ENCODE results near the gene CLEC12A. TPM values are rescaled to one million over a fixed set of nuclear protein-coding genes. Genes with fewer than 3 reads are reported as not detected.

The CLEC12A gene
- total and polyA plus RNA-seq, 2 donors from 2014 or later = 1.3 to 4.8 TPM

GRCh38 chr12:9999016-9999415 lies 27.8 kb downstream of the CLEC12A start, which contains the start of gene CLEC1B:
TSS of gene CLEC1B (minus strand) at chr12:9999121. CDS start at chr12:9999100, 21 bp downstream.
- Histone ChIP-seq H3K4me1 (ENCODE audit: control insufficient read depth in 2 of 3, insufficient read depth in 2 of 3, low read depth in 1 of 3, low read length in 3 of 3) (no peaks in the 10 kb centered on the region), H3K27ac (ENCODE audit: low read depth in 2 of 2, low read length in 2 of 2) (no peak within 1 kb of the TSS), H3K36me3 (ENCODE audit: control insufficient read depth in 2 of 3, insufficient read depth in 3 of 3, low read length in 3 of 3) (no peaks in the 10 kb centered on the region), H3K9me3 (ENCODE audit: control insufficient read depth in 2 of 3, insufficient read depth in 1 of 3, low read length in 3 of 3) (no peaks in the 10 kb centered on the region), H3K4me3 (ENCODE audit: low read length in 3 of 3) (no peak within 1 kb of the TSS), H3K27me3 (ENCODE audit: control insufficient read depth, insufficient read depth, low read length) (no peaks in the 10 kb centered on the region), H3K9ac (ENCODE audit: low read length in 3 of 3) (no peak within 1 kb of the TSS)
- FAIRE-seq = no peak
- DNase-seq = no peak
- intact Hi-C loops (cut with DNase I) = no loop called here
- TF ChIP-seq CTCF (IDR thresholded peaks at IDR 0.05; ENCODE audit: borderline replicate concordance, extremely low read depth, insufficient read depth) = no peak

GRCh38 chr12:10001171-10001776 lies 30.1 kb downstream of the CLEC12A start:
- Histone ChIP-seq H3K36me3 (ENCODE audit: control insufficient read depth in 2 of 3, insufficient read depth in 3 of 3, low read length in 3 of 3) (no peaks in the 10 kb centered on the region), H3K9me3 (ENCODE audit: control insufficient read depth in 2 of 3, insufficient read depth in 1 of 3, low read length in 3 of 3) (no peaks in the 10 kb centered on the region), H3K27ac (ENCODE audit: low read depth in 2 of 2, low read length in 2 of 2) (no peak overlapping the region), H3K4me1 (ENCODE audit: control insufficient read depth in 2 of 3, insufficient read depth in 2 of 3, low read depth in 1 of 3, low read length in 3 of 3) (no peaks in the 10 kb centered on the region), H3K27me3 (ENCODE audit: control insufficient read depth, insufficient read depth, low read length) (no peaks in the 10 kb centered on the region), H3K4me3 (ENCODE audit: low read length in 3 of 3) (no peak overlapping the region), H3K9ac (ENCODE audit: low read length in 3 of 3) (no peak overlapping the region)
- intact Hi-C loops (cut with DNase I) = no loop called here
- FAIRE-seq (no peak), DNase-seq (no peak)
- no peak for TF ChIP-seq CTCF (IDR thresholded peaks at IDR 0.05; ENCODE audit: borderline replicate concordance, extremely low read depth, insufficient read depth)

- TF ChIP-seq CTCF (IDR thresholded peaks at IDR 0.05; ENCODE audit: borderline replicate concordance, extremely low read depth, insufficient read depth) = no peak
- H3K4me1 ChIP-seq (ENCODE audit: control insufficient read depth in 2 of 3, insufficient read depth in 2 of 3, low read depth in 1 of 3, low read length in 3 of 3) = no peaks in the 10 kb centered on the region
- DNase-seq (no peak), FAIRE-seq (no peak)
- intact Hi-C loops (cut with DNase I) = no loop called here
- H3K9me3 ChIP-seq (ENCODE audit: control insufficient read depth in 2 of 3, insufficient read depth in 1 of 3, low read length in 3 of 3) = no peaks in the 10 kb centered on the region
- H3K9ac ChIP-seq (ENCODE audit: low read length in 3 of 3) = no peak overlapping the region
- no peaks in the 10 kb centered on the region for H3K27me3 ChIP-seq (ENCODE audit: control insufficient read depth, insufficient read depth, low read length)
- no peak overlapping the region for H3K4me3 ChIP-seq (ENCODE audit: low read length in 3 of 3)
- H3K27ac ChIP-seq (ENCODE audit: low read depth in 2 of 2, low read length in 2 of 2) = no peak overlapping the region
- no peaks in the 10 kb centered on the region for H3K36me3 ChIP-seq (ENCODE audit: control insufficient read depth in 2 of 3, insufficient read depth in 3 of 3, low read length in 3 of 3)
These were observed 41.6 kb downstream of the CLEC12A start for GRCh38 chr12:10012630-10013330.

All from kidney (tissue), 14 donors.